ENCODE measurements around the gene SHH.
A peak's percentile ranks its signal among the peaks of the same experiment; 100 is the strongest.

DNA sequence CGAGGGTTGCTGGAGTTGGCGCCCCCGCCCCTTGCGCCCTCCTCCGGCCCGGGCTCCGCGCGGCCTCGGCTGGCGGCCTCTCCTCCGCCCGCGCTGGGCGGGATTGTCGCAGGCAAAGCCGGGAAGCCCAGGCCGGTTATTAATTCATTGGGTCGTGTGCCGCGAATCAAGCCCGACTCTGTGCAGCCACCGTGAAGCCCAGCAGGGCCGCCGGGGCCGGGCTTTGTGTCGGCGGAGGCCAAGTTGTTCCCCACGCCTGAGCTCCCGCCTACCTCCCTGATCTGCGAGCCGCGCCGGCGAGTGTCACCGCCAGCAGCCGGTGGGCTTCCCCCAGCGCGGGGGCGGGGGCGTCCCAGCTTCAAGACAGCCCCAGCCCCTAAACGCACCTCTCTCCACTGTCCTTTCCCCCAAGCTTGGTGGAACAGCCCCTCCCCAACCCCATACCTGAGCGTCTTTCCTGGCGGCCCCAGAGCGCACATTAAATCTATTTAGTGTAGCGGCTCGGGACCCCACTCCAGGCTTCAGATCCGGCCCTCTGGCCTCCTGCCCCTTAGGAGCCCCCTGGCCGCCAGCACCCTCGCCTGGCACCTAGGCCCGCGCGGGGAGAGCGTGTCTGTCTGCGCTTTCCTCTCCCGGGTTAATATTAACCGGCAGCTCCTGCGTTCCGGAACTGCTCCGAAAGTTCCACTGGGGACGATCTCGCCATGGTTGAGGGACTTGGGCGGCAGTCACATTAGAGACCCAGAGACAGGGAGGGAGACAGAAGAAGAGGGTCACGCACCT is 3.5 kb downstream of the SHH start:
- TF ChIP-seq, protein P1, sequence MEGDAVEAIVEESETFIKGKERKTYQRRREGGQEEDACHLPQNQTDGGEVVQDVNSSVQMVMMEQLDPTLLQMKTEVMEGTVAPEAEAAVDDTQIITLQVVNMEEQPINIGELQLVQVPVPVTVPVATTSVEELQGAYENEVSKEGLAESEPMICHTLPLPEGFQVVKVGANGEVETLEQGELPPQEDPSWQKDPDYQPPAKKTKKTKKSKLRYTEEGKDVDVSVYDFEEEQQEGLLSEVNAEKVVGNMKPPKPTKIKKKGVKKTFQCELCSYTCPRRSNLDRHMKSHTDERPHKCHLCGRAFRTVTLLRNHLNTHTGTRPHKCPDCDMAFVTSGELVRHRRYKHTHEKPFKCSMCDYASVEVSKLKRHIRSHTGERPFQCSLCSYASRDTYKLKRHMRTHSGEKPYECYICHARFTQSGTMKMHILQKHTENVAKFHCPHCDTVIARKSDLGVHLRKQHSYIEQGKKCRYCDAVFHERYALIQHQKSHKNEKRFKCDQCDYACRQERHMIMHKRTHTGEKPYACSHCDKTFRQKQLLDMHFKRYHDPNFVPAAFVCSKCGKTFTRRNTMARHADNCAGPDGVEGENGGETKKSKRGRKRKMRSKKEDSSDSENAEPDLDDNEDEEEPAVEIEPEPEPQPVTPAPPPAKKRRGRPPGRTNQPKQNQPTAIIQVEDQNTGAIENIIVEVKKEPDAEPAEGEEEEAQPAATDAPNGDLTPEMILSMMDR (IDR thresholded peaks at IDR 0.05; ENCODE audit: extremely low read depth in 1 of 2, insufficient read depth in 1 of 2, low read depth in 1 of 2, low read length in 2 of 2): no peak
- TF ChIP-seq POLR2AphosphoS5 (IDR thresholded peaks at IDR 0.05; ENCODE audit: insufficient read depth, low read depth, low read length) (no peak), EZH2 (IDR thresholded peaks at IDR 0.05; ENCODE audit: borderline replicate concordance, low read depth, low read length, severe bottlenecking) (peak; percentile 60)
- TF ChIP-seq, protein P2, sequence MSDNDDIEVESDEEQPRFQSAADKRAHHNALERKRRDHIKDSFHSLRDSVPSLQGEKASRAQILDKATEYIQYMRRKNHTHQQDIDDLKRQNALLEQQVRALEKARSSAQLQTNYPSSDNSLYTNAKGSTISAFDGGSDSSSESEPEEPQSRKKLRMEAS (IDR thresholded peaks at IDR 0.05; ENCODE audit: insufficient read depth, insufficient read length): no peak
